Activated CD8-positive, alpha-beta memory T cell treated with anti-CD3 and anti-CD28 coated beads, Interleukin-2, amount 10 ng/mL, durations not matched to agents 7 days and 5 days (primary cell): ENCODE data around the gene S100A3. TPM values are rescaled to one million over a fixed set of nuclear protein-coding genes. Genes with fewer than 3 reads are reported as not detected.
"Not testable (repeated sequence)": the region's sequence is repeated elsewhere in the genome, so short reads cannot be mapped to it uniquely, and the experiment has no call there.

Experiments used
- ATAC-seq: fragments of 150-1000 bp; cut with Tn5 transposase; one replicate; pipeline ENCODE4 v1.10.0; 2021; ENCODE audit warnings: moderate library complexity
- CTCF ChIA-PET: fragments of 350-600 bp; sonication (Branson Sonifier 250); formaldehyde crosslinking; loops from one replicate; lab custom pipeline; 2021; ENCODE audit warnings: antibody characterized with exemption; lab: Charles Lee
- DNase-seq: peaks from one replicate; pipeline ENCODE4 v3.0.0-alpha.2; 2020
- H3K27ac Mint-ChIP-seq: one replicate; pipeline ENCODE4 v1.8.0; 2021; ENCODE audit warnings: mild to moderate bottlenecking, mixed read lengths
- H3K27me3 Mint-ChIP-seq: one replicate; pipeline ENCODE4 v1.8.0; 2021; ENCODE audit warnings: mixed read lengths
- H3K36me3 Mint-ChIP-seq: one replicate; pipeline ENCODE4 v1.8.0; 2021; ENCODE audit warnings: mild to moderate bottlenecking, mixed read lengths
- H3K4me1 Mint-ChIP-seq: one replicate; pipeline ENCODE4 v1.8.0; 2021; ENCODE audit warnings: mixed read lengths
- H3K4me3 Mint-ChIP-seq: one replicate; pipeline ENCODE4 v1.8.0; 2021; ENCODE audit warnings: mild to moderate bottlenecking, moderate library complexity, mixed read lengths
- H3K9me3 Mint-ChIP-seq: one replicate; pipeline ENCODE4 v1.8.0; 2022; ENCODE audit warnings: low read depth, mixed read lengths
- total RNA-seq, 2 experiments: library from RNA; stranded (reverse); gene quantifications; one replicate each; pipeline ENCODE4 v1.2.3, GENCODE V29; 2021

S100A3 gene
- total RNA-seq, 2 experiments from 2014 or later: not detected

DNA sequence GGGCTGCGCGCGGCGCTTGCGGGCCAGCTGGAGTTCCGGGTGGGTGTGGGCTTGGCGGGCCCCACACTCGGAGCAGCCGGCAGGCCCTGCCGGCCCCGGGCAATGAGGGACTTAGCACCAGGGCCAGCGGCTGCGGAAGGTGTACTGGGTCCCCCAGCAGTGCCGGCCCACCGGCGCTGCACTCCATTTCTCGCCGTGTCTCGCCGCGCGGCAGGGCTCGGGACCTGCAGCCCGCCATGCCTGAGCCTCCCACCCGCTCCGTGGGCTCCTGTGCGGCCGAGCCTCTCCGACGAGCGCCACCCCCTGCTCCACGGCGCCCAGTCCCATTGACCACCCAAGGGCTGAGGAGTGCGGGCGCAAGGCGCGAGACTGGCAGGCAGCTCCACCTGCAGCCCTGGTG lies 27.2 kb downstream of the S100A3 start:
- not testable (repeated sequence) for H3K4me3 Mint-ChIP-seq, H3K9me3 Mint-ChIP-seq, H3K27ac Mint-ChIP-seq, DNase-seq, H3K4me1 Mint-ChIP-seq, H3K27me3 Mint-ChIP-seq, H3K36me3 Mint-ChIP-seq, ATAC-seq
- CTCF ChIA-PET: interaction anchor here (1.5 to 4.9 kb wide), 5 partner anchors 11 to 24 kb away, joined by 5 to 26 read pairs (median 11); partner anchors contain the start of gene S100A4

DNA sequence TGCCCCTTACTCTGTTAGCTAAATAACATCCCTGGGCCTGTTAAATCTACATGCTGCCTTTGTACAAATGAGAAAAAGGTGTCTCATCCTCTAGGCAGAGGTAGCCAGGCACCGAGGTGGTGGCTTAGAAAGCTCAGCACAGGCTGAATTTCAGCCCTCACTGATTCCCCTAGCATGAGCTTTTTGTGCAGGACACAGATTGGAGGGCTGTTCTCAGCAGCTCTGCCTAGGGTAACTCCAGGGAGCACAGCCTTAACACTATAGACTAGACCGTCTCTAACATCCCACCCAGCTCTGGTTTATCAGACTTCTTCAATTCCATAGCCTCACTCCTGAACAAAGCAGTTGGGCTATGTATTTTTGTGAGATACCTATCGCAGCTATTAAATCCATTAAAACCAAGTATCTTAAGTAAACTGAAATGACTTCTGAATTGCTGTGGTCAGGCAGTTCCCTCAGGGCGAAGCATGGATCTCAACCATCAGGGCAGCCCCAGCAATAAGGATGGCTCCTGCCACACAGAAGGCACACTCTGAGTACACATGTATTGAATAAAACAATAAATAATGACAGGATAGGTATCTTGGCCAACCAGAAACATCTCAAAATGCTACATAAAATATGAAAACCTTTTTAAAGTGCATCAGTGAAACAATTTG lies 28.1 kb downstream of the S100A3 start:
- H3K27ac Mint-ChIP-seq: no peak overlapping the region
- H3K27me3 Mint-ChIP-seq: no peaks in the 10 kb centered on the region
- H3K9me3 Mint-ChIP-seq: no peaks in the 10 kb centered on the region
- ATAC-seq (no peak), DNase-seq (peak; percentile 33)
- H3K36me3 Mint-ChIP-seq: peaks cover 1% of the 10 kb centered on the region
- CTCF ChIA-PET: interaction anchor here (0.6 to 2.8 kb wide), 11 partner anchors 10 to 114 kb away, joined by 3 to 20 read pairs (median 4); partner anchors contain the start of genes S100A2, S100A4 and S100A5
- peaks cover 11% of the 10 kb centered on the region for H3K4me1 Mint-ChIP-seq
- H3K4me3 Mint-ChIP-seq: no peak overlapping the region

- peaks cover 13% of the 10 kb centered on the region for H3K4me1 Mint-ChIP-seq
- not testable (repeated sequence) for H3K27ac Mint-ChIP-seq, DNase-seq
Measured at GRCh38 chr1:153520137-153520691, 28.8 kb downstream of the S100A3 start.

DNA sequence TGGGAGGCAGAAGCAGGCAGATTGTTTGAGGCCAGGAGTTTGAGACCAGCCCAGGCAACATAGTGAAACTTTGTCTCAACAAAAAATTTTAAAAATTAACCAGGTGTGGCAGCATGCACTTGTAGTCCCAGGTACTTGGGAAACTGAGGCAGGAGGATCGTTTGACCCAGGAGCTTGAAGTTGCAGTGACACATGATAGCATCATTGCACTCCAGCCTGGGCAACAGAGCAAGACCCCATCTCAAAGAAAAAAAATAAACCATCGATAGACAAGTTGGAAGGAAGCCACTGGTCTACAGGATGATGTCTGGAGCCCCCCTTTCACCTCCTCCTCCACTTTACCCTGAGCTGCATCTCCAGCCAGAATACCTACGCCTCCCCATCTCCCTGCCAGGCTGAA lies 29.8 kb downstream of the S100A3 start:
- H3K9me3 Mint-ChIP-seq: no peaks in the 10 kb centered on the region
- no peak overlapping the region for H3K27ac Mint-ChIP-seq
- H3K4me1 Mint-ChIP-seq: peaks cover 13% of the 10 kb centered on the region
- ATAC-seq (no peak), DNase-seq (no peak)
- no peaks in the 10 kb centered on the region for H3K27me3 Mint-ChIP-seq
- H3K4me3 Mint-ChIP-seq: no peak overlapping the region
- peaks cover 1% of the 10 kb centered on the region for H3K36me3 Mint-ChIP-seq
- CTCF ChIA-PET: interaction anchor here (1.4 to 2.8 kb wide), 3 partner anchors 8 to 116 kb away, joined by 3 to 20 read pairs (median 4); partner anchors contain the start of gene S100A2

More at GRCh38 chr1:153520137-153520691, 28.8 kb downstream of the S100A3 start:
- not testable (repeated sequence) for H3K27me3 Mint-ChIP-seq, H3K36me3 Mint-ChIP-seq, H3K9me3 Mint-ChIP-seq, ATAC-seq, H3K4me3 Mint-ChIP-seq
- CTCF ChIA-PET: interaction anchor here (0.6 to 2.8 kb wide), 9 partner anchors 9 to 115 kb away, joined by 3 to 20 read pairs (median 4); partner anchors contain the start of genes S100A2, S100A4 and S100A5

DNA sequence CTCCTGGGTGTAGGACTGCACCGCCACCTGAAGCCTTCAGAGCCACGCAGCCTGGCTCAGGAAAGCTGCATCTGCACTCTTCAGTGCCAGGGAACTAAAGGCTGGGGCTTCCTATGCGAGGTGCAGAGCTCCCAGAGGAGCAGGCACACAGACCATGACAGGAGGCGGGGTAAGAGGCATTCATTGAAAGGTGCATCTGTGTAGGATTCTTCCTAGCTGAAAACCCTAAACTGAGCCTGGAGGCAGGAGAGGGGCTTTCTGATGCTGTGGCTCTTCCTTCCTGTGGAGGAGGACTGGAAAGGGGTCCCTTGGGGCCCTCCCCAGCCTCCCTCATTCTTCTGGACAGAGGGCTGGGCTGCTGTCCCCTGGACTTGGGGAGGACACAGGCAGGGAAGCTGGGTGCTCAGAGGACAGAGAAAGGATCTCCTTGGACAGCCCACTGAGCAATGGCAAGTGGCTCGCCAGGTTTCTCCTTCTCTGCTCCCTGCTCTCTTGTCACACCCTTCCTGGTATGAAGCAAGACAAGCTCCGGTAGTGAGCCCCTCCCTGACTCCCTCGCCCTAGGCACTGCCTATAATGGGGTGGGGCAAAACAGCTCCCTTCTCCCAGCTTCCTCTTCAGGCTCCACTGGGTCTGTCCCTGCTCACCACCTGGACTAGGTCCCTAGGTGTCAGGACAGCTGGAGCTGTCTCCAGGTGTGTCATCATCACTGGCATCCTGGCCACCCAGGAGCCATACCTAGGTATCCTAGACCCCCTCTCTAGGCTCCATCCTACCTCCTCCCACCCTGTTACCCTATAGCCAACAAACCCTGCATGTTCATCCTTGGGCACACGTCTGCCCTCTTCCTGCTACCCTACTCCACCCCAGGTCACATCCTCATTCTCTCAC lies 33.3 kb downstream of the S100A3 start:
- peaks cover 21% of the 10 kb centered on the region for H3K4me1 Mint-ChIP-seq
- H3K4me3 Mint-ChIP-seq: no peak overlapping the region
- ATAC-seq (no peak), DNase-seq (no peak)
- H3K27ac Mint-ChIP-seq: no peak overlapping the region
- no peaks in the 10 kb centered on the region for H3K36me3 Mint-ChIP-seq
- CTCF ChIA-PET: interaction anchor here (0.9 to 2.2 kb wide), 6 partner anchors 12 to 234 kb away, joined by 3 to 18 read pairs (median 4); no protein-coding TSS in a partner anchor
- no peaks in the 10 kb centered on the region for H3K27me3 Mint-ChIP-seq
- no peaks in the 10 kb centered on the region for H3K9me3 Mint-ChIP-seq

GRCh38 chr1:153513666-153514065 lies 35.4 kb downstream of the S100A3 start:
- Mint-ChIP-seq H3K4me3 (no peak overlapping the region), H3K36me3 (no peaks in the 10 kb centered on the region), H3K9me3 (no peaks in the 10 kb centered on the region), H3K27me3 (no peaks in the 10 kb centered on the region), H3K4me1 (peaks cover 28% of the 10 kb centered on the region), H3K27ac (no peak overlapping the region)
- ATAC-seq (no peak), DNase-seq (no peak)
- CTCF ChIA-PET: interaction anchor here (2.3 to 8.8 kb wide), 2 partner anchors 19 to 57 kb away, joined by 13 to 167 read pairs; no protein-coding TSS in a partner anchor

DNA sequence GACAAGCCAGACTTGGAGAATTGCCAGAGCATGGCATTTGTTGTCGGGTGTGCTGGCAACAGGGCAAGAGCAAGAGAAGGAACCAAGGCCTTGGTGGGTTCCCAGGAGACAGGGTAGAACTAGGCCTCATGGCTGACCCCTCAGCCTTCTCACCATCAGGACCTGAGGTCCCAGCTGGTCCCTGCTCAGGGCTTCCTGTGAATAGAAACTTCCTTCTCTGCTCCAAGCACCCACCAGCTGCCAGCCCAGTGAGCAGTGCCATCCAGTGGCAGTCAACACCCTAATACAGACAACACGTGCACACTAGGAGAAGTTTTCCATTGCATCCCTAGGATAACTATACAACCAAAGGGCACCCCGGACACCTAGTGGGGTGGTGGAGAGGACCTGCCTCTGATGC lies 36.0 kb downstream of the S100A3 start:
- ATAC-seq (no peak), DNase-seq (peak; percentile 25)
- H3K4me1 Mint-ChIP-seq: peaks cover 25% of the 10 kb centered on the region
- CTCF ChIA-PET: interaction anchor here (2.3 to 8.8 kb wide), 2 partner anchors 20 to 58 kb away, joined by 13 to 167 read pairs; no protein-coding TSS in a partner anchor
- H3K9me3 Mint-ChIP-seq: no peaks in the 10 kb centered on the region
- no peaks in the 10 kb centered on the region for H3K36me3 Mint-ChIP-seq
- H3K27me3 Mint-ChIP-seq: no peaks in the 10 kb centered on the region
- H3K27ac Mint-ChIP-seq: no peak overlapping the region
- no peak overlapping the region for H3K4me3 Mint-ChIP-seq

DNA sequence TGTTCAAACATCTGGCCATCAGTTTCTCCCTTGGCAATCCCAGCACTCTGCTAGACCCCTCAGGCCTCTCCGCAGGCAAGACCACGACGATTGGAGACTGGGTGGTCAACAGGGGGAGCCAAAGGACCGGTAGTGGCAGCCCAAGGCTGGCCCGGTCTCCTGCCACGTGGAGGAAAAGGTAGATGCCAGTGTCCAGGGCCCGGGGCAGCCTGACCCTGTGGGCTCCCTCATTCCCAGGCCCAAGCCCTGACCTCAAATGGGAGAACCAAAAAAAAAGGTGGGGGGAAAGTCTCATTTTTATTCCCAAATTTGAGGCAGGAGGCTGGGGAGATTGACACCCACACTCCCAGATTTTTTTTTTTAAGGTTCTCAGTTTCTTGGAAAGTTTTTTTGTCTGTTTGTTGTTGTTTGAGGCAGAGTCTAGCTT lies 38.1 kb downstream of the S100A3 start:
- CTCF ChIA-PET: interaction anchor here (0.7 to 8.8 kb wide), 34 partner anchors 9 to 476 kb away, joined by 3 to 167 read pairs (median 6); partner anchors contain the start of genes CHTOP, ILF2, NPR1 and RAB13
- peak; percentile 87 for DNase-seq
- Mint-ChIP-seq H3K27ac (peak overlapping the region; percentile 55), H3K9me3 (no peaks in the 10 kb centered on the region), H3K27me3 (no peaks in the 10 kb centered on the region), H3K4me1 (peaks cover 23% of the 10 kb centered on the region), H3K36me3 (no peaks in the 10 kb centered on the region), H3K4me3 (no peak overlapping the region)
- ATAC-seq: peak; percentile 94

- ATAC-seq (peak; percentile 58), DNase-seq (peak; percentile 81)
- Mint-ChIP-seq H3K9me3 (no peaks in the 10 kb centered on the region), H3K4me3 (no peak overlapping the region), H3K27me3 (no peaks in the 10 kb centered on the region), H3K27ac (no peak overlapping the region), H3K4me1 (peaks cover 21% of the 10 kb centered on the region), H3K36me3 (no peaks in the 10 kb centered on the region)
- CTCF ChIA-PET: interaction anchor here (0.9 to 8.8 kb wide), 18 partner anchors 8 to 477 kb away, joined by 3 to 167 read pairs (median 14); partner anchors contain the start of genes CHTOP, RAB13, S100A1 and S100A13
Measured at GRCh38 chr1:153509729-153510354, 39.2 kb downstream of the S100A3 start.

- Mint-ChIP-seq H3K4me1 (peaks cover 21% of the 10 kb centered on the region), H3K27ac (no peak overlapping the region), H3K27me3 (no peaks in the 10 kb centered on the region), H3K9me3 (no peaks in the 10 kb centered on the region), H3K4me3 (no peak overlapping the region), H3K36me3 (no peaks in the 10 kb centered on the region)
- ATAC-seq (no peak), DNase-seq (no peak)
- CTCF ChIA-PET: interaction anchor here (0.9 to 8.8 kb wide), 9 partner anchors 12 to 125 kb away, joined by 3 to 167 read pairs (median 12); partner anchors contain the start of genes CHTOP, S100A1, S100A13 and S100A6
Measured at GRCh38 chr1:153509036-153509435, 40.0 kb downstream of the S100A3 start.

DNA sequence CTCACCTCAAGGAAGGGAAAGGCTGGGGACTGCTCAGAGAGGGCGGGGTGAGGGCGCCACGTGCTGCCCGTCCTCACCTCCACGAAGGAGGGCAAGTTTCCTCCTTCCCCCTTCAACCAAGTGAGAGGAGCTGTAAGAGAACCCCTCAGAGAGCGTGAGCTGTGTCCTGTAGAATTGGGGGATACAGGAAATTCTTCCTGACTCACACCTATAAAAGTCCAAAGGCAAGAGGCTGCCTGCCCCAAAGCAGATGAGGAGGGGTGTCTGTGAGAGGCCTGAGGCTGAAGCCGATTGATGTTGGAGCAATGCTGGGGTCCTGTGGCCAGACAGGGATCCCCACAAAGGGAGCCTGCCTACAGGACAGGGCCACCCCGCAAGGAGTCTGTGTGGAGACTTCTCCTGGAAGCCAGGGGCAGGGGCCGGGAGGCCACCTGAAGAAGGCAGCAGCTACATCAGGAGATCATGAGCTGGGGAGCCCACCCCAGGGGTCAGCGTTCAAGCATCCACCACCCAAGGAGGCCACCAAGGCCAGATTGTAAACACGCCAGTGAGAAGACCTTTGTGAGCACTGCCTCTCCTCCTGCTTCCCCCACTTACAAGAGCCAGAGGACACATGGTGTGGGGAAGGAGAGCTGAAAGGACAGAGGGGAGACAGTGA lies 41.0 kb downstream of the S100A3 start:
- no peak overlapping the region for H3K27ac Mint-ChIP-seq
- H3K27me3 Mint-ChIP-seq: no peaks in the 10 kb centered on the region

More for the DNA sequence above, 41.0 kb downstream of the S100A3 start:
- Mint-ChIP-seq H3K4me1 (peaks cover 17% of the 10 kb centered on the region), H3K4me3 (no peak overlapping the region), H3K9me3 (no peaks in the 10 kb centered on the region), H3K36me3 (no peaks in the 10 kb centered on the region)
- DNase-seq (peak; percentile 29), ATAC-seq (no peak)
- CTCF ChIA-PET: interaction anchor here (0.7 to 8.8 kb wide), 8 partner anchors 13 to 164 kb away, joined by 3 to 167 read pairs (median 4); partner anchors contain the start of genes CHTOP and S100A6
